HG03460 (cell line): Measurements from ENCODE around the gene THUMPD1.
"Not testable (repeated sequence)": the region's sequence is repeated elsewhere in the genome, so short reads cannot be mapped to it uniquely, and the experiment has no call there.

ENCODE experiments used
- ATAC-seq: cut with Tn5 transposase; IDR thresholded peaks from one replicate; pipeline ENCODE4 v1.9.1; 2021; ENCODE audit not compliant: unreplicated experiment

THUMPD1 gene

DNA sequence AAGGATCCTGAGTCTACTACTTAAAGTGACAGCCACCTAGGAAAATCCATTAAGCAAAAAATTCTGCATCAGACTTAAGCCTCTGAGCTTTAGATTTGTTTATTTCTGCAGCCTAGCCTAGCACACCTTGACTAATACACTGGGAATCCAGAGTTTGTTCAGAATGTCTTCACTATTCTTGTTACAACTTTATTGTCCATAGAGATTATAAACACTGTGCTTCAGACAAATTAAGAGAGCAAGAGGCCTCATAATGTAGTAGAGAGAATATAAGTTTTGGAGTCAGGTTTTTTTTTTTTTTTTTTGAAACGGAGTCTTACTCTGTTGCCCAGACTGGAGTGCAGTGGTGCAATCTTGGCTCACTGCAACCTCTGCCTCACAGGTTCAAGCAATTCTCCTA is 8.9 kb upstream of the THUMPD1 start:
- no peak for ATAC-seq

GRCh38 chr16:20749474-20749873 is 7.9 kb upstream of the THUMPD1 start:
- ATAC-seq: no peak

- ATAC-seq: peak; percentile 63
Measured at GRCh38 chr16:20747030-20747816, 5.6 kb upstream of the THUMPD1 start.

GRCh38 chr16:20746461-20746860 is 4.8 kb upstream of the THUMPD1 start:
- ATAC-seq: no peak

DNA sequence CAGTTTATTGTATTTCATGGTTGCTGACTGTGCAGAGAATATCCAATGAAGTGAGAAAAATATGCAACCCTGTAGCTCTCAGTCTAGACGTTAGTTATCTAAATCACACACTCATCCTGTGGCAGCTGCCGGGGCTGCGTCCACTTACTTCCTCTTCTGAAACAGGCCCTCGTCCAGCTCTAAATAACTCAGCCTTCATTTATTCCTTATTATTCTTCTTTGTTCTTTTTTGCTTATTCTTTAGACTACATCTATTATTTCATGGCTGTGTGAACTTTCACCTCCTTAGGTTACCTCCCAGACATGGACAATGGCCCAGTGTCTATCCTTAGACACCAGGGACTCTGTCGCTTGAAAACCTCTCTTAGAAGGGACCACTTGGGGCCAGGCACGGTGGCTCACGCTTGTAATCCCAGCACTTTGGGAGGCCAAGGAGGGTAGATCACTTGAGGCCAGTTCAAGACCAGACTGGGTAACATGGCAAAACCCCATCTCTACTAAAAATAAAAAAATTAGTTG is 3.4 kb upstream of the THUMPD1 start:
- no peak for ATAC-seq

- no peak for ATAC-seq
Measured at GRCh38 chr16:20743591-20743990, 2.0 kb upstream of the THUMPD1 start.

- peak; percentile 67 for ATAC-seq
Measured at GRCh38 chr16:20740901-20741521, 607 bp downstream of the THUMPD1 start.

GRCh38 chr16:20740007-20740883 is 1.4 kb downstream of the THUMPD1 start:
- ATAC-seq: no peak

- ATAC-seq: no peak
Measured at GRCh38 chr16:20735490-20735889, 6.1 kb downstream of the THUMPD1 start.

DNA sequence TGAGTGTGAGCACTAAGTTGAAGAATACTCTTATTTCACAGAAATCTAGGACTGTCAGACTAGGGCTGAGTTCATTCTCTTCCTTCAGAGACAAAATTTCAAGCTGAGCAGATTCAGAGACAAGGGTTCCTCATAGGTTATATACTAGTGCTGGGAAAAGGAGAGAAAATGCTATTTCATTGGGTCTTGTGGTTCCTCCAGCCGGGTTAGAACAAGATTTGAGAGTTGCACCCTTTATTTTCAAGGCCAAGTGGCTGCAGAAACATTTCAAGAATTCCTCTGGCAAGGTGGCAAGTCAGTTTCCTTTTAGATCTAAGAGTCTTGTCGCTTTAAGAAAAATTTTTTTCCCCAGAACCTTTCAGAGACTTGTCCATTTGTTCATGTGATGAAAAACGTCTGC is 6.8 kb downstream of the THUMPD1 start:
- ATAC-seq: no peak

DNA sequence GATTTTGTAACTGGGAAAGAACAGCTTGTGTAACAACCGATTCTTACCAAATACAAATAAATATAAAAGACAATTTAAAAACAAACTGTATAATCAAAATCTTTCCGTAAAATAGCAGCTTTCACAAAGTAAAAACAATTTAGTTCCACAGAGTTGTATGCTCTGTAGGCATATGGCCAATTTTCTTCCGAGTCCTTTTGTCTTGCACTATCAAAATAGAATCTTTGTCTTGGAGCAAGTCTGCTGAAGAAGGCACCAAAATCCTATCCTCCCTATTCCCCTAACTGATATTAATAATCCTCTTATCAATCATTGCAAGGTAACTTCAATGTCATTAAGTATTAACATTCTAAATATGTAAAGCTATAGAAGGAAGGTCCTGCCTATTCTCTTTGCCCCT is 7.6 kb downstream of the THUMPD1 start:
- ATAC-seq: no peak

- ATAC-seq: no peak
Measured at GRCh38 chr16:20729141-20729540, 12.5 kb downstream of the THUMPD1 start.

DNA sequence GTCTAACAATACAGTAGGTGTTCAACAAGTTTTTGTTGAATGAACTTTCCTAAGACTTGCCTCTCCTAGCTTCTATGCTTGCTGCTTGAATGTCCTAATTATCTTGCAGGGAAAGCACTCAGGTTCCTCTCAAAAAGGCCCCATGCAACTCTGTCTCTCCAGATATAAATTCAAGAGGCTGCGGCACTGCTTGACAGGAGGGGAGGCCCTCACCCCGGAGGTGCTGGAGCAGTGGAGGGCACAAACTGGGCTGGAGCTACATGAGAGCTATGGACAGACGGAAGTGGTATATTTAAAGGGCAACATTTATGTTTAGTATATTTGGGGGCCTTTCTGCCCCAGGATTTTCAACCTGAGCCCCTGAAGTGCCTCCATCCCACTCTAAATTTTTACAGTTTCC is 14.4 kb downstream of the THUMPD1 start:
- ATAC-seq: no peak

- no peak for ATAC-seq
Measured at GRCh38 chr16:20726661-20727060, 15.0 kb downstream of the THUMPD1 start.

DNA sequence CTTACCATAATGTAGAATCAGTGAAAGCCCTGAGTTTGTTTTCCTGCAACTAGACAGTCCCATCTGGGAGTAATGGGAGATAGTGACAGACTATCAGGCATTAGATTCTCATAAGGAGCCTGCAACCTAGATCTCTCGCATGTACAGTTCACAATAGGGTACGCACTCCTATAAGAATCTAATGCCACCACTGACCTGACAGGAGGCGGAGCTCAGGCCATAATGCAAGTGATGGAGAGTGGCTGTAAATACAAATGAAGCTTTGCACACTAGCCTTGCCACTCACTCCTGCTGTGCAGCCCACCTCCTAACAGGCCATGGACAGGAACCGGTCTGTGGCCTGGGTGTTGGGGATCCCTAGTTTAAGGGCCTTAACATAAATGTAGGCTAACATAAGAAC is 21.4 kb downstream of the THUMPD1 start:
- ATAC-seq: no peak

GRCh38 chr16:20717718-20718117 is 23.9 kb downstream of the THUMPD1 start:
- not testable (repeated sequence) for ATAC-seq

GRCh38 chr16:20711277-20711911 is 30.2 kb downstream of the THUMPD1 start:
- ATAC-seq: no peak

GRCh38 chr16:20708129-20708528 is 33.5 kb downstream of the THUMPD1 start:
- not testable (repeated sequence) for ATAC-seq

DNA sequence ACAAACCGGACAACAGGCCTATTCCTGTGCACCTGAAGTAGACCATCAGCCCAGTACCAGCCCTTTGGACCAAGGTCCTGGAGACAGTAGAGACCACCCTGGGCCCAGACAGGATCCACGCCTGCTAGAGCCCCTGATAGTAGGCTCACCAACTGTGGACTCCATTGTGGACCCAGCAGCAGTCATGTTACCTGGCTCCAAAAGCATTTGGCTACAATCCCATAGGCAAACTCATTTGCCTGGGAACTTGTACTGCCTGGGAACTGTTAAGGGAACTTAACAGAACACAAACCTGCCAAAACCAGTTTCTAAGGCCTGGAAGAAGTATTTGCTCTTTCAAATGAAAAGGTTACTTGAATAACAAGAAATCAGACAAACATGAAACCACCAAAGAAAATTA is 34.2 kb downstream of the THUMPD1 start:
- no peak for ATAC-seq

- ATAC-seq: not testable (repeated sequence)
Measured at GRCh38 chr16:20705972-20706371, 35.6 kb downstream of the THUMPD1 start.

GRCh38 chr16:20704281-20704680 is 37.3 kb downstream of the THUMPD1 start:
- no peak for ATAC-seq
